Upper lobe of left lung (tissue), 6 donors: ENCODE results near the gene GYS2. TPM values are rescaled to one million over a fixed set of nuclear protein-coding genes. Genes with fewer than 3 reads are reported as not detected.

ENCODE experiments used
- ATAC-seq, 2 donors: fragments of 200-7000 bp; cut with Tn5 transposase; one replicate each; pipeline ENCODE4 v1.9.1; 2022; ENCODE audit warnings: mild to moderate bottlenecking in 2 of 2, moderate library complexity in 2 of 2; ENCODE audit not compliant: low FRiP score in 2 of 2
- DNase-seq, 2 donors: peaks; one replicate each; pipeline ENCODE4 v3.0.0-alpha.2; 2019 to 2020
- H3K27ac ChIP-seq, 4 donors: fragments of 200-600 bp; sonication (generic); one replicate each; pipeline ENCODE4 v1.5.1; 2016 to 2019
- H3K27me3 ChIP-seq, 4 donors: fragments of 200-600 bp; sonication (generic); one replicate each; pipeline ENCODE4 v1.5.1; 2017 to 2019
- H3K36me3 ChIP-seq, 4 donors: fragments of 200-600 bp; sonication (generic); one replicate each; pipeline ENCODE4 v1.5.1; 2016 to 2019
- H3K4me1 ChIP-seq, 4 donors: fragments of 200-600 bp; sonication (generic); one replicate each; pipeline ENCODE4 v1.5.1; 2018 to 2019
- H3K4me3 ChIP-seq, 4 donors: fragments of 200-600 bp; sonication (generic); one replicate each; pipeline ENCODE4 v1.5.1; 2017 to 2019; ENCODE audit warnings: mild to moderate bottlenecking in 2 of 4, moderate library complexity in 1 of 4
- H3K9me3 ChIP-seq, 4 donors: fragments of 200-600 bp; sonication (generic); one replicate each; pipeline ENCODE4 v1.5.1; 2018 to 2019
- CTCF ChIP-seq, 6 experiments: fragments of 450-650 bp in 4 of 6; fragments of 200-600 bp in 2 of 6; sonication (generic) in 2 of 6; IDR thresholded peaks; one replicate each; pipeline ENCODE4 v1.5.1; 2016 to 2019; ENCODE audit warnings: antibody characterized with exemption in 6 of 6
- EP300 ChIP-seq, 4 donors: sonication (generic); formaldehyde crosslinking; IDR thresholded peaks; one replicate each; pipeline ENCODE4 v1.5.1; 2017; ENCODE audit warnings: antibody characterized with exemption in 4 of 4, control low read depth in 2 of 4
- POLR2A ChIP-seq, 4 donors: fragments of 450-650 bp; IDR thresholded peaks; one replicate each; pipeline ENCODE4 v1.5.1; 2016 to 2017; ENCODE audit warnings: antibody characterized with exemption in 4 of 4, mild to moderate bottlenecking in 2 of 4
- POLR2AphosphoS5 ChIP-seq, 2 donors: sonication (generic); formaldehyde crosslinking; IDR thresholded peaks; one replicate each; pipeline ENCODE4 v1.5.1; 2017; ENCODE audit warnings: antibody characterized with exemption in 2 of 2
- WGBS, 2 donors: methylation state at CpG; one replicate each; pipeline ENCODE4 v1.1.5; 2017 to 2018; 5-methylcytosine and 5-hydroxymethylcytosine counted together
- total RNA-seq, 6 donors: library from RNA; depleted of rRNA in 4 of 6; stranded (reverse); fragments of >200 nt in 4 of 6; gene quantifications; one replicate each; pipeline versions ENCODE4 v1.1.0 to v1.2.1, GENCODE V29; 2016 to 2021
- donor health status: DM: no; HTN: no; CAD: no; lungs with moderate emphysema.
- donor health status: DM: no; HTN: yes; CAD: no; lungs with severe emphysema.

Gene GYS2
- total RNA-seq, 6 donors from 2014 or later = 0.55 TPM; not detected in 5

- Histone ChIP-seq H3K36me3 (no peaks in the 10 kb centered on the region), H3K27ac (no peak overlapping the region), H3K27me3 (no peaks in the 10 kb centered on the region), H3K4me1 (no peaks in the 10 kb centered on the region), H3K9me3 (no peaks in the 10 kb centered on the region), H3K4me3 (no peak overlapping the region)
- TF ChIP-seq POLR2AphosphoS5 (IDR thresholded peaks at IDR 0.05) (no peak), EP300 (IDR thresholded peaks at IDR 0.05) (no peak), CTCF (IDR thresholded peaks at IDR 0.05) (no peak), POLR2A (IDR thresholded peaks at IDR 0.05) (no peak)
- ATAC-seq = no peak
- 88 to 96% methylated on average over 2 of the region's 2 CpGs for WGBS, 2 donors
- no peak for DNase-seq
Measured at GRCh38 chr12:21545557-21545956, 59.1 kb downstream of the GYS2 start.

GRCh38 chr12:21543151-21543550 lies 61.5 kb downstream of the GYS2 start:
- no peak for ATAC-seq
- Histone ChIP-seq H3K4me1 (no peaks in the 10 kb centered on the region), H3K4me3 (no peak overlapping the region), H3K27ac (no peak overlapping the region), H3K36me3 (no peaks in the 10 kb centered on the region), H3K9me3 (no peaks in the 10 kb centered on the region), H3K27me3 (no peaks in the 10 kb centered on the region)
- no peak for TF ChIP-seq CTCF (IDR thresholded peaks at IDR 0.05)
- TF ChIP-seq EP300 (IDR thresholded peaks at IDR 0.05) = no peak
- no peak for TF ChIP-seq POLR2A (IDR thresholded peaks at IDR 0.05)
- TF ChIP-seq POLR2AphosphoS5 (IDR thresholded peaks at IDR 0.05) = no peak
- DNase-seq = no peak

GRCh38 chr12:21542403-21542802 lies 62.2 kb downstream of the GYS2 start:
- Histone ChIP-seq H3K27ac (no peak overlapping the region), H3K4me1 (no peaks in the 10 kb centered on the region), H3K9me3 (no peaks in the 10 kb centered on the region), H3K4me3 (no peak overlapping the region), H3K36me3 (no peaks in the 10 kb centered on the region), H3K27me3 (no peaks in the 10 kb centered on the region)
- DNase-seq (no peak), ATAC-seq (no peak)
- TF ChIP-seq EP300 (IDR thresholded peaks at IDR 0.05) (no peak), CTCF (IDR thresholded peaks at IDR 0.05) (no peak), POLR2AphosphoS5 (IDR thresholded peaks at IDR 0.05) (no peak), POLR2A (IDR thresholded peaks at IDR 0.05) (no peak)
- 62 to 64% methylated on average over 5 of the region's 5 CpGs for WGBS, 2 donors

- H3K4me1 ChIP-seq = no peaks in the 10 kb centered on the region
- WGBS, 2 donors = 89 to 94% methylated on average over 6 of the region's 6 CpGs
- no peak for DNase-seq
- H3K36me3 ChIP-seq = no peaks in the 10 kb centered on the region
- ATAC-seq = no peak
- no peak overlapping the region for H3K4me3 ChIP-seq
- H3K27ac ChIP-seq = no peak overlapping the region
- H3K9me3 ChIP-seq = no peaks in the 10 kb centered on the region
- TF ChIP-seq POLR2AphosphoS5 (IDR thresholded peaks at IDR 0.05) (no peak), CTCF (IDR thresholded peaks at IDR 0.05) (no peak), POLR2A (IDR thresholded peaks at IDR 0.05) (no peak), EP300 (IDR thresholded peaks at IDR 0.05) (no peak)
- H3K27me3 ChIP-seq = no peaks in the 10 kb centered on the region
Measured at GRCh38 chr12:21541773-21542172, 62.9 kb downstream of the GYS2 start.

- H3K27ac ChIP-seq = no peak overlapping the region
- TF ChIP-seq CTCF (IDR thresholded peaks at IDR 0.05) = no peak
- TF ChIP-seq EP300 (IDR thresholded peaks at IDR 0.05) = no peak
- TF ChIP-seq POLR2AphosphoS5 (IDR thresholded peaks at IDR 0.05) = no peak
- TF ChIP-seq POLR2A (IDR thresholded peaks at IDR 0.05) = no peak
- ATAC-seq = no peak
Measured at GRCh38 chr12:21539797-21540196, 64.8 kb downstream of the GYS2 start.

More at GRCh38 chr12:21539797-21540196, 64.8 kb downstream of the GYS2 start:
- Histone ChIP-seq H3K36me3 (no peaks in the 10 kb centered on the region), H3K27me3 (no peaks in the 10 kb centered on the region), H3K4me3 (no peak overlapping the region), H3K9me3 (no peaks in the 10 kb centered on the region), H3K4me1 (no peaks in the 10 kb centered on the region)
- DNase-seq = no peak
